MCF 10A (cell line): ENCODE results near the gene TRIM4. TPM values are rescaled to one million over a fixed set of nuclear protein-coding genes. Genes with fewer than 3 reads are reported as not detected.

ENCODE experiments used
- BruUV-seq: library from RNA; stranded (reverse); fragments of 400-500 nt; replicated peaks from 2 replicates; lab custom pipeline; 2021; lab: Mats Ljungman, UMichigan
- CTCF ChIA-PET: fragments of 300-600 bp; sonication (Branson Sonifier 250); formaldehyde crosslinking; extraction: SDS; loops from one replicate; lab custom pipeline; 2021; ENCODE audit warnings: antibody characterized with exemption, inconsistent platforms; lab: Yijun Ruan, JAX
- POLR2A ChIA-PET: fragments of 300-600, 350-650 bp; sonication (Branson Sonifier 250); formaldehyde crosslinking; extraction: SDS; loops from one replicate; lab custom pipeline; 2020; ENCODE audit warnings: antibody characterized with exemption, inconsistent platforms; lab: Yijun Ruan, JAX
- DNase-seq: peaks from one replicate; pipeline ENCODE4 v3.0.0-alpha.2; 2018; ENCODE audit not compliant: unreplicated experiment
- H3K27ac Mint-ChIP-seq: one replicate; pipeline ENCODE4 v1.8.0; 2022; ENCODE audit warnings: mild to moderate bottlenecking, low read depth, mixed read lengths; ENCODE audit not compliant: unreplicated experiment
- H3K27me3 Mint-ChIP-seq: one replicate; pipeline ENCODE4 v1.8.0; 2022; ENCODE audit warnings: mixed read lengths; ENCODE audit not compliant: insufficient read depth, unreplicated experiment
- H3K36me3 Mint-ChIP-seq: one replicate; pipeline ENCODE4 v1.8.0; 2022; ENCODE audit warnings: mild to moderate bottlenecking, moderate library complexity, mixed read lengths; ENCODE audit not compliant: insufficient read depth, unreplicated experiment
- H3K4me1 Mint-ChIP-seq: one replicate; pipeline ENCODE4 v1.8.0; 2022; ENCODE audit warnings: mixed read lengths; ENCODE audit not compliant: insufficient read depth, unreplicated experiment
- H3K4me3 Mint-ChIP-seq: one replicate; pipeline ENCODE4 v1.8.0; 2022; ENCODE audit warnings: mild to moderate bottlenecking, moderate library complexity, mixed read lengths; ENCODE audit not compliant: unreplicated experiment
- H3K9me3 Mint-ChIP-seq: one replicate; pipeline ENCODE4 v1.8.0; 2022; ENCODE audit warnings: mixed read lengths; ENCODE audit not compliant: unreplicated experiment
- intact Hi-C: fragments of 100-400 bp; cut with micrococcal nuclease; formaldehyde crosslinking; loops from 2 replicates; pipeline ENCODE4 v1.14.1; 2022
- total RNA-seq: library from RNA; stranded (reverse); gene quantifications from 2 replicates; pipeline ENCODE4 v1.2.3, GENCODE V29; 2022
- TF ChIP-seq, protein P1 (sequence below): fragments of 200-600 bp; IDR thresholded peaks from one replicate; pipeline ENCODE4 v1.8.0; 2022; ENCODE audit warnings: antibody characterized with exemption, mild to moderate bottlenecking; ENCODE audit not compliant: unreplicated experiment

Gene TRIM4
- total RNA-seq, 1 experiment from 2014 or later, result 28.1 TPM

DNA sequence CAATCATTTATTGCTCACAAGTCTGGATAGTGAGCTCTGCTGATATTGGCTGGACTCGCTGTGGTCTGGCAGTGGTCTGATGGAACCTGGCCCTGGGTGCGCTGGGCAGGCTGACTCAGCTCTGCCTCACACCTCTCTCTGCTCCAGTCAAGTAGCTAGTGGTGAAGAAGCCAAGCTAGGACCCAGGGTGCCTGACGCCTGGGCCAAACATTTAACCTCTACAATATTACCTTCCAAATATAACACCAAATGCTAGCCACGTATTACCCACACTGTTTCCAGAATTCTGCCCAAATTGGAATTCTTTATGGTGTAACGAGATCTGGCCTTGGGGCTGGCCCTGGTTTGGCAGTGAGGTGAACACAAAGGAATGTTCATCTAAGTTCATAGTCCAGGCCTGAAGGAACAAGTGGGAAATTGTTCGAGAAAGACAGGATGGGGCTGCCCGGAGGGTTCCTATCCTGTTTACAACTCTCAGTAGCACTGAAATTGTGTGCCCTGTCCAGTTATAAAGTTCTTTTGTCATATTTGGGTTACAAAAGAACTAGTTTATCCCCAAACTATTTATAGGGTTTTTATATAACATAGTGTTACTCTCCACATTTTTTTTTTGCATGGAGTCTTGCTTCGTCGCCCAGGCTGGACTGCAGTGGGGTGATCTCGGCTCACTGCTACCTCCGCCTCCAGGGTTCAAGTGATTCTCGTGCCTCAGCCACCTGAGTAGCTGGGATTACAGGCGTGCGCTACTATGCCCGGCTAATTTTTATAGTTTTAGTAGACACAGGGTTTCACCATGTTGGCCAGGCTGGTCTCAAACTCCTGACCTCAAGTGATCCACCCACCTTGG lies 58.8 kb downstream of the TRIM4 start:
- POLR2A ChIA-PET, result interaction anchor here (0.6 to 2.5 kb wide), 8 partner anchors 11 to 308 kb away, joined by 3 to 7 read pairs (median 3); partner anchors contain the start of gene FAM200A
- TF ChIP-seq, protein P1, sequence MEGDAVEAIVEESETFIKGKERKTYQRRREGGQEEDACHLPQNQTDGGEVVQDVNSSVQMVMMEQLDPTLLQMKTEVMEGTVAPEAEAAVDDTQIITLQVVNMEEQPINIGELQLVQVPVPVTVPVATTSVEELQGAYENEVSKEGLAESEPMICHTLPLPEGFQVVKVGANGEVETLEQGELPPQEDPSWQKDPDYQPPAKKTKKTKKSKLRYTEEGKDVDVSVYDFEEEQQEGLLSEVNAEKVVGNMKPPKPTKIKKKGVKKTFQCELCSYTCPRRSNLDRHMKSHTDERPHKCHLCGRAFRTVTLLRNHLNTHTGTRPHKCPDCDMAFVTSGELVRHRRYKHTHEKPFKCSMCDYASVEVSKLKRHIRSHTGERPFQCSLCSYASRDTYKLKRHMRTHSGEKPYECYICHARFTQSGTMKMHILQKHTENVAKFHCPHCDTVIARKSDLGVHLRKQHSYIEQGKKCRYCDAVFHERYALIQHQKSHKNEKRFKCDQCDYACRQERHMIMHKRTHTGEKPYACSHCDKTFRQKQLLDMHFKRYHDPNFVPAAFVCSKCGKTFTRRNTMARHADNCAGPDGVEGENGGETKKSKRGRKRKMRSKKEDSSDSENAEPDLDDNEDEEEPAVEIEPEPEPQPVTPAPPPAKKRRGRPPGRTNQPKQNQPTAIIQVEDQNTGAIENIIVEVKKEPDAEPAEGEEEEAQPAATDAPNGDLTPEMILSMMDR, result no peak
- Mint-ChIP-seq H3K36me3 (no peaks in the 10 kb centered on the region), H3K4me1 (peaks cover 14% of the 10 kb centered on the region), H3K27me3 (no peaks in the 10 kb centered on the region), H3K27ac (peak overlapping the region; percentile 59), H3K4me3 (no peak overlapping the region), H3K9me3 (no peaks in the 10 kb centered on the region)
- DNase-seq, result peak; percentile 82
- intact Hi-C loops, result loop anchor here (2.0 kb wide), 1 partner anchor 52 kb away; no protein-coding TSS in a partner anchor
- CTCF ChIA-PET, result interaction anchor here (1.2 kb wide), 1 partner anchor 106 kb away, joined by 3 read pairs; no protein-coding TSS in a partner anchor
- BruUV-seq, result no TSS peak

DNA sequence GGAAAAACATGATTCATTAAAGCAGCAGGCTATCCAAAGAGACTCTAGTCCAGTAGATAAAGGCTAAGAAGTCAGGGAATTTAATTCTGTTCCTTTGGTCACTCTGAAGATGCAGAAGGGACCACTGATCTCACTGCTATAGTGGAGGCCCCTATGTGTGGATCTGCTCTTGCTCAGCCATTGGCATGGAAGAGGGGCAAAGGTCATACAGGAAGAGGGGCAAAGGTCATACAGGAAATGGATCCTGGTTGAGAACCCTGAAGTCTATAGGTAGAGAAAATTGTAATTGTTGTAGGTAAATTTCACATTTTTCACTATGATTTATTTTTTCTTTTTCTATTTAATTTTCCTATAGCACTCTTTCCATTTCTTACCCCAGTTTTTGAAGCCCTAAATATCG lies 64.1 kb downstream of the TRIM4 start:
- H3K4me1 Mint-ChIP-seq, result peaks cover 8% of the 10 kb centered on the region
- no peak overlapping the region for H3K4me3 Mint-ChIP-seq
- ChIA-PET CTCF (no interaction called here), POLR2A (no interaction called here)
- H3K9me3 Mint-ChIP-seq, result peaks cover 5% of the 10 kb centered on the region
- DNase-seq, result no peak
- intact Hi-C loops, result no loop called here
- TF ChIP-seq, protein P1, result no peak
- H3K27ac Mint-ChIP-seq, result no peak overlapping the region
- no TSS peak for BruUV-seq
- no peaks in the 10 kb centered on the region for H3K36me3 Mint-ChIP-seq
- no peaks in the 10 kb centered on the region for H3K27me3 Mint-ChIP-seq

DNA sequence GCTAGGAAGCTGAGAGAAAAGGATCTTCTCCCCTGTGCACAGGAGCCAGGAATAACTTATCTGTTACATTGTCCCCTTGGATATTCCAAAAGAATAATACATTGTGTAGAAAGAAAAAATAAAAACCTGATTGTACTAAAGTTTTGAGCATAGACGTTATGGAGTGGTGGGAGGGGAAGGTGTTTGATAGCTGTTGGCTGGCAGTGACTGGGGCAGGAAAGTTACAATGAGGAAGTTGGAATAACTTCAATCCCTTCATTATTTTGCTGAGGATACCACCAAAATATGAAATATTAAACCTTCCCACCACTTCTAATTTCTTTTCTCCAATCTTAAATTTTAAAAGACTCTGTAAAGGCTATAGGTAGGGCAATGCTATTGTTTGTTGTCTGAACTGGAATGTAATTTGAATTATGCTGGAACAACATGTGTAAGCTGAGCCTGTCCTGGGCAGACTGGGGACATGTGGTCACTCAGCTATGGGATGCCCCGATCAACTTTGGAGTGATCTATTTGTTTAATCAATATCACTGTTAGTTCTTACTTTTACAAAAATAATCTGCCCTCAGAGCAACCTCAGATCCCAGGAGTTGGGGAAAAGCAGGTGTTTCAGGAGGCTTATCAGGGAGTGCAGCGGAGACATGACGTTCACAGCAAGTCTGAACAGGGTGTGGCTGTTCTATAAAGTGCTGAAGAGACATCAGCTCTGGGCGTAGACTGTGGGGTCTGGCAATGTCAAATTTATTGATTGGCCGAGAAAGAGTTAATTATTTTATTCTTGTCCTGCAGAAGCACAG lies 70.7 kb downstream of the TRIM4 start:
- Mint-ChIP-seq H3K36me3 (no peaks in the 10 kb centered on the region), H3K27me3 (no peaks in the 10 kb centered on the region), H3K4me3 (no peak overlapping the region), H3K27ac (no peak overlapping the region), H3K9me3 (no peaks in the 10 kb centered on the region), H3K4me1 (no peaks in the 10 kb centered on the region)
- TF ChIP-seq, protein P1, result no peak
- no TSS peak for BruUV-seq
- DNase-seq, result no peak
- ChIA-PET POLR2A (interaction anchor here (1.0 to 2.2 kb wide), 3 partner anchors 10 to 20 kb away, joined by 3 to 7 read pairs (median 5); no protein-coding TSS in a partner anchor), CTCF (interaction anchor here (0.7 to 1.5 kb wide), 3 partner anchors 9 to 341 kb away, joined by 3 to 4 read pairs (median 3); no protein-coding TSS in a partner anchor)
- intact Hi-C loops, result no loop called here

DNA sequence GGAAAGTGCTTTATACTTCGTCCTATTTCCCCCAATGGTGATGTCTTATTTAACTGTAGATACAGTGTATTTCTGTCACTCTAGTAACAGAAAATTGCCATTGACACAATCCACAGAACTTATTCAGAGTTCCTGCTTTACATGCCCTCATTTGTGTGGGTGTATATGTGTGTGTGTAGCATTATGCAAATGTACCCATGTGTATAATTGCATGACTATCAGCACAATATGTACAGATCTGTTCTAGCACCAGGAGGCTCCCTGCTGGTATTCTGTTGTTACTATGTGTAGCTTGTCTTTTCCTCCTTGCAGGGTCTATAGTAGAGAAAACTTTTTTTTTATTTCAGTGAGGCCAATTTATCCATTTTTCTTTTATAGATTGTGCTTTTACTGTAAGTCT lies 75.0 kb downstream of the TRIM4 start:
- H3K4me3 Mint-ChIP-seq, result no peak overlapping the region

More for the DNA sequence above, 75.0 kb downstream of the TRIM4 start:
- no peaks in the 10 kb centered on the region for H3K36me3 Mint-ChIP-seq
- H3K9me3 Mint-ChIP-seq, result no peaks in the 10 kb centered on the region
- TF ChIP-seq, protein P1, result no peak
- H3K27me3 Mint-ChIP-seq, result no peaks in the 10 kb centered on the region
- intact Hi-C loops, result no loop called here
- no peaks in the 10 kb centered on the region for H3K4me1 Mint-ChIP-seq
- DNase-seq, result no peak
- BruUV-seq, result no TSS peak
- no peak overlapping the region for H3K27ac Mint-ChIP-seq
- CTCF ChIA-PET, result interaction anchor here (0.6 to 1.1 kb wide), 3 partner anchors 16 to 319 kb away, joined by 3 to 8 read pairs (median 5); partner anchors contain the start of gene CYP3A43
- POLR2A ChIA-PET, result interaction anchor here (0.9 kb wide), 1 partner anchor 286 kb away, joined by 4 read pairs; the partner anchor contains the start of gene ZNF655
